ENCODE results near the gene PYCR2.
A peak's percentile ranks its signal among the peaks of the same experiment; 100 is the strongest.

Gene PYCR2

GRCh38 chr1:225962440-225962975 is 38.5 kb upstream of the PYCR2 start:
- peak; percentile 9 for TF ChIP-seq CTCF (IDR thresholded peaks at IDR 0.05; ENCODE audit: insufficient read depth, low read depth, low read length, missing control alignments)
- no peak overlapping the region for H3K4me3 ChIP-seq (ENCODE audit: low read length)
- no peak for DNase-seq (ENCODE audit: low read depth)

DNA sequence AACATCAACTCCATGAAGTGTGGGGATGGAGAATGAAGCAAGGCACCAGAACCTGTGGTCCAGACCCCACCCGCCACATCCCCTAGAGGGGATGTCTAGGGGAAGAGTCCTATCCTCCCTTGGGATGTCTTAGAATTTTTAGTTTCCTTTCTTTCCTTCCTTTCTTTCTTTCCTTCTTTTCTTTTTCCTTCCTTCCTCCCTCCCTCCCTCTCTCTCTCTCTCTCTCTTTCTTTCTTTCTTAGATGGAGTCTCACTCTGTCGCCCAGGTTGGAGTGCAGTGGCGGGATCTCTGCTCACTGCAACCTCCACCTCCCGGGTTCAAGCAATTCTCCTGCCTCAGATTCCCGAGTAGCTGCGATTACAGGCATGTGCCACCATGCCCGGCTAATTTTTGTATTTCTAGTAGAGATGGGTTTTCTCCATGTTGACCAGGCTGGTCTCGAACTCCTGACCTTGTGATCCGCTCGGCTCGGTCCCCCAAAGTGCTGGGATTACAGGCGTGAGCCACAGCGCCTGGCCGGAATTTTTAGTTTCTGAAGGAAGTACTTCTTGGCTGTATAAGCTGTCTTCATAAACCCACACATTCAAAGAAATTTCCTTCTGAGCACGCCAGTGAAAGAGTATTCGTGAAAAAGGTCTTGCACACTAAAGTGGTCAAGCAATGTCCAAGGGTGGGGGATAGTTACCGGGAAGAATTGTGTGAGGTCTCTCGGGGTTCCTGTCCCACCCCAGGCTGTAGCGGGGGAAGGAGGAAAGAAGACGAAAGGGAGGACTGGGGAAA is 37.8 kb upstream of the PYCR2 start:
- TF ChIP-seq CTCF (IDR thresholded peaks at IDR 0.05; ENCODE audit: insufficient read depth, low read depth, low read length, missing control alignments), result no peak
- no peak overlapping the region for H3K4me3 ChIP-seq (ENCODE audit: low read length)
- DNase-seq (ENCODE audit: low read depth), result no peak

DNA sequence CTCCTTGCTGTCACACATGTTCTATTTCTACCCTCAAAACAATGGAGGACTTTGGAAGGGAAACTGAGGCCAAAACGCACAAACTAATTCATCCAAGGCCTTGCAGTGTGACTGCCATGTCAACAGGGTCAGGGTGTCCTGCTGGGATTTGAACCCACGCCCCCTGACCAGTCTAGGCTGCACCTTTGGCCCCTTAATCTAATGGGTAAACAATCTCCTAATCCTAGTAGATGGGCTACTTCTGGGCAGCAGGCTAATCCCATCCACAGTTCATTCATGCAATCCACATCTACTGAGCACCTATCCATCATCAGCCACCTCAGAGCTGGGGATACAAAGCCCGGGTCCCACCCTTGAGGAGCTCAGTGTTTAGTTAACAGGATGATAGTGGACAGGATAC is 34.0 kb upstream of the PYCR2 start:
- TF ChIP-seq CTCF (IDR thresholded peaks at IDR 0.05; ENCODE audit: insufficient read depth, low read depth, low read length, missing control alignments), result no peak
- no peak overlapping the region for H3K4me3 ChIP-seq (ENCODE audit: low read length)
- no peak for DNase-seq (ENCODE audit: low read depth)

- no peak for TF ChIP-seq CTCF (IDR thresholded peaks at IDR 0.05; ENCODE audit: insufficient read depth, low read depth, low read length, missing control alignments)
- H3K4me3 ChIP-seq (ENCODE audit: low read length), result no peak overlapping the region
- no peak for DNase-seq (ENCODE audit: low read depth)
These were observed 30.7 kb upstream of the PYCR2 start for GRCh38 chr1:225954753-225955152.

DNA sequence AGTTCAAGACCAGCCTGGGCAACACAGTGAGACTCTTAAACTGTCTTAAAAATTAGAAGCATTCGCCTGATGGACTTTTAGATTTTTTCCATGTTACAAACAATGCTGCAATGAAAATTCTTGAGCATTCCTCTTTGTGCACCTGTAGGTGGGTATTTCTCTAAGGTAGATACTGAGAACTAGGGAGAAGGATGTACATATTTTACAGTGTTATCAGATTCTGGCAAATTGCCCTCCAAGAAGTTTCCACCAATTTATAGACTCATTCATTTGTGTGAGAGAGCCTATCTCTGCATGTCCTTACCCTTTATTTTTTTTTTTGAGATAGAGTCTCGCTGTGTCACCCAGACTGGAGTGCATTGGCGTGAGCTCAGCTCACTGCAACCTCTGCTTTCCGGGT is 29.3 kb upstream of the PYCR2 start:
- no peak for TF ChIP-seq CTCF (IDR thresholded peaks at IDR 0.05; ENCODE audit: insufficient read depth, low read depth, low read length, missing control alignments)
- no peak for DNase-seq (ENCODE audit: low read depth)
- no peak overlapping the region for H3K4me3 ChIP-seq (ENCODE audit: low read length)

GRCh38 chr1:225950905-225951497 is 27.0 kb upstream of the PYCR2 start:
- H3K4me3 ChIP-seq (ENCODE audit: low read length), result no peak overlapping the region
- DNase-seq (ENCODE audit: low read depth), result no peak
- no peak for TF ChIP-seq CTCF (IDR thresholded peaks at IDR 0.05; ENCODE audit: insufficient read depth, low read depth, low read length, missing control alignments)
